Left ventricle myocardium inferior (tissue), 1 donor: ENCODE data around the gene IL6ST. TPM values are rescaled to one million over a fixed set of nuclear protein-coding genes. Genes with fewer than 3 reads are reported as not detected.
"Not testable (repeated sequence)": the region's sequence is repeated elsewhere in the genome, so short reads cannot be mapped to it uniquely, and the experiment has no call there.

Experiments used
- DNase-seq: peaks from one replicate; pipeline ENCODE4 v3.0.0-alpha.2; 2020
- H3K27ac ChIP-seq: fragments of 200-600 bp; replicated peaks from 2 replicates; pipeline ENCODE4 v1.8.0; 2021
- H3K27me3 ChIP-seq: fragments of 200-600 bp; 2 replicates; pipeline ENCODE4 v1.8.0; 2021; ENCODE audit warnings: low read depth
- H3K36me3 ChIP-seq: fragments of 200-600 bp; 2 replicates; pipeline ENCODE4 v1.8.0; 2021
- H3K4me1 ChIP-seq: fragments of 200-600 bp; 2 replicates; pipeline ENCODE4 v1.8.0; 2021
- H3K4me3 ChIP-seq: fragments of 200-600 bp; 2 replicates; pipeline ENCODE4 v1.8.0; 2021; ENCODE audit warnings: mild to moderate bottlenecking, moderate library complexity
- H3K9me3 ChIP-seq: fragments of 200-600 bp; replicated peaks from 2 replicates; pipeline ENCODE4 v1.8.0; 2021
- CTCF ChIP-seq: fragments of 200-600 bp; IDR thresholded peaks from 2 replicates; pipeline ENCODE4 v1.8.0; 2021; ENCODE audit warnings: antibody characterized with exemption, mild to moderate bottlenecking, borderline replicate concordance
- intact Hi-C: fragments of 100-400 bp; cut with micrococcal nuclease; formaldehyde crosslinking; loops from one replicate; pipeline ENCODE4 v1.11.0; 2022
- total RNA-seq: library from RNA; stranded (reverse); fragmentation: NEBNext Ultra II Directional; extraction: Animal tissue kit (Norgen Biotek cat#: 25700); gene quantifications from one replicate; pipeline ENCODE4 v1.2.1, GENCODE V29; 2021
- donor health status: DM: no; HTN: yes; CAD: no; lungs with severe emphysema.

Gene IL6ST
- total RNA-seq, 1 donor from 2014 or later = 125 TPM

GRCh38 chr5:56002303-56002702, 7.5 kb upstream of the IL6ST start:
- DNase-seq = no peak
- H3K4me1 ChIP-seq = no peaks in the 10 kb centered on the region
- H3K9me3 ChIP-seq = peaks cover 18% of the 10 kb centered on the region
- H3K27ac ChIP-seq = no peak overlapping the region
- no peak for TF ChIP-seq CTCF
- no peak overlapping the region for H3K4me3 ChIP-seq
- no peaks in the 10 kb centered on the region for H3K27me3 ChIP-seq
- intact Hi-C loops = no loop called here
- H3K36me3 ChIP-seq = no peaks in the 10 kb centered on the region

- H3K36me3 ChIP-seq, H3K27ac ChIP-seq, H3K27me3 ChIP-seq, H3K4me3 ChIP-seq, intact Hi-C loops, DNase-seq: not testable (repeated sequence)
- Histone ChIP-seq H3K4me1 (peaks cover 14% of the 10 kb centered on the region), H3K9me3 (peaks cover 18% of the 10 kb centered on the region)
Measured at GRCh38 chr5:56000221-56000620, 5.5 kb upstream of the IL6ST start.

- no peak for DNase-seq
- Histone ChIP-seq H3K4me1 (peaks cover 21% of the 10 kb centered on the region), H3K9me3 (peaks cover 18% of the 10 kb centered on the region), H3K27ac (no peak overlapping the region), H3K36me3 (no peaks in the 10 kb centered on the region), H3K4me3 (no peak overlapping the region), H3K27me3 (no peaks in the 10 kb centered on the region)
- intact Hi-C loops = no loop called here
- TF ChIP-seq CTCF = no peak
Measured at GRCh38 chr5:55998966-55999365, 4.2 kb upstream of the IL6ST start.

GRCh38 chr5:55997742-55998351, 3.1 kb upstream of the IL6ST start:
- no peaks in the 10 kb centered on the region for H3K36me3 ChIP-seq
- no peak for TF ChIP-seq CTCF
- H3K4me3 ChIP-seq = no peak overlapping the region
- DNase-seq = no peak
- no peak overlapping the region for H3K27ac ChIP-seq
- peaks cover 32% of the 10 kb centered on the region for H3K4me1 ChIP-seq
- intact Hi-C loops = no loop called here
- peaks cover 17% of the 10 kb centered on the region for H3K9me3 ChIP-seq
- no peaks in the 10 kb centered on the region for H3K27me3 ChIP-seq

- TF ChIP-seq CTCF = peak; percentile 30
- Histone ChIP-seq H3K36me3 (no peaks in the 10 kb centered on the region), H3K27ac (peak overlapping the region; percentile 98), H3K27me3 (no peaks in the 10 kb centered on the region), H3K4me3 (peak overlapping the region; percentile 78), H3K9me3 (no peaks in the 10 kb centered on the region), H3K4me1 (peaks cover 58% of the 10 kb centered on the region)
- DNase-seq = peak; percentile 99
- intact Hi-C loops = no loop called here
Measured at GRCh38 chr5:55994998-55995914, 493 bp upstream of the IL6ST start.
